ENCODE measurements around the gene FAM53B. TPM values are rescaled to one million over a fixed set of nuclear protein-coding genes. Genes with fewer than 3 reads are reported as not detected.

The FAM53B gene
- total RNA-seq, 4 donors from 2014 or later = 60.8 to 84.8 (median 78.8) TPM

GRCh38 chr10:124696446-124697392 lies 47.5 kb downstream of the FAM53B start:
- Histone ChIP-seq H3K4me1 (peaks cover 6 to 87% (median 66%) of the 10 kb centered on the region in 4 donors), H3K36me3 (peaks cover 0 to 29% (median 0%) of the 10 kb centered on the region in 3 donors), H3K4me3 (no peak overlapping the region), H3K27me3 (no peaks in the 10 kb centered on the region), H3K27ac (peak overlapping the region; percentile 2 to 98 (median 86)), H3K9me3 (no peaks in the 10 kb centered on the region)
- TF ChIP-seq EP300 (IDR thresholded peaks at IDR 0.05) (no peak), POLR2A (IDR thresholded peaks at IDR 0.05) (no peak), CTCF (IDR thresholded peaks at IDR 0.05) (no peak)
- WGBS, 2 donors = 39 to 54% methylated on average over 17 to 19 of the region's 19 CpGs
- no peak for DNase-seq (ENCODE audit: low spot score in 2 of 2)

- H3K9me3 ChIP-seq = no peaks in the 10 kb centered on the region
- H3K27me3 ChIP-seq = no peaks in the 10 kb centered on the region
- H3K36me3 ChIP-seq = peaks cover 0 to 29% (median 0%) of the 10 kb centered on the region in 3 donors
- WGBS, 2 donors = 78 to 87% methylated on average over 3 of the region's 3 CpGs
- DNase-seq (ENCODE audit: low spot score in 2 of 2) = no peak
- TF ChIP-seq CTCF (IDR thresholded peaks at IDR 0.05) (no peak), POLR2A (IDR thresholded peaks at IDR 0.05) (no peak), EP300 (IDR thresholded peaks at IDR 0.05) (no peak)
- H3K4me1 ChIP-seq = peaks cover 6 to 77% (median 56%) of the 10 kb centered on the region in 4 donors
- H3K4me3 ChIP-seq = no peak overlapping the region
- peak overlapping the region; percentile 17 to 98 (median 86) for H3K27ac ChIP-seq
Measured at GRCh38 chr10:124695259-124695658, 48.9 kb downstream of the FAM53B start.

- no peak for DNase-seq (ENCODE audit: low spot score in 2 of 2)
- H3K4me1 ChIP-seq = peaks cover under 1 to 77% (median 50%) of the 10 kb centered on the region in 4 donors
- peaks cover 0 to 35% (median 0%) of the 10 kb centered on the region in 3 donors for H3K36me3 ChIP-seq
- H3K9me3 ChIP-seq = no peaks in the 10 kb centered on the region
- TF ChIP-seq CTCF (IDR thresholded peaks at IDR 0.05) (no peak), POLR2A (IDR thresholded peaks at IDR 0.05) (no peak), EP300 (IDR thresholded peaks at IDR 0.05) (no peak)
- 87 to 88% methylated on average over 14 of the region's 14 CpGs for WGBS, 2 donors
- H3K27ac ChIP-seq = peak overlapping the region; percentile 17 to 98 (median 86)
- H3K27me3 ChIP-seq = no peaks in the 10 kb centered on the region
- H3K4me3 ChIP-seq = no peak overlapping the region
Measured at GRCh38 chr10:124694481-124695220, 49.5 kb downstream of the FAM53B start.

GRCh38 chr10:124693801-124694416 lies 50.3 kb downstream of the FAM53B start:
- WGBS, 2 donors = 51 to 66% methylated on average over 9 to 10 of the region's 10 CpGs
- TF ChIP-seq POLR2A (IDR thresholded peaks at IDR 0.05) = no peak
- TF ChIP-seq EP300 (IDR thresholded peaks at IDR 0.05) = no peak
- no peak for TF ChIP-seq CTCF (IDR thresholded peaks at IDR 0.05)
- Histone ChIP-seq H3K27ac (peak overlapping the region; percentile 17 to 98 (median 66)), H3K9me3 (no peaks in the 10 kb centered on the region), H3K27me3 (no peaks in the 10 kb centered on the region), H3K4me3 (no peak overlapping the region), H3K4me1 (peaks cover 0 to 77% (median 49%) of the 10 kb centered on the region in 4 donors), H3K36me3 (peaks cover 0 to 40% (median 0%) of the 10 kb centered on the region in 3 donors)
- no peak for DNase-seq (ENCODE audit: low spot score in 2 of 2)

All from tibial nerve (tissue), 4 donors.